Endothelial cell of umbilical vein (primary cell): ENCODE results near the gene STOML3. TPM values are rescaled to one million over a fixed set of nuclear protein-coding genes. Genes with fewer than 3 reads are reported as not detected.

Source experiments
- BruUV-seq: library from RNA; stranded (reverse); fragments of 400-500 nt; replicated peaks from 2 replicates; lab custom pipeline; 2021; lab: Mats Ljungman, UMichigan
- CTCF ChIA-PET: fragments of 300-600, 350-600 bp; sonication (Branson Sonifier 250); formaldehyde crosslinking; loops from one replicate; lab custom pipeline; 2021; ENCODE audit warnings: antibody characterized with exemption, inconsistent platforms; lab: Charles Lee
- POLR2A ChIA-PET: fragments of 300-600, 350-600 bp; sonication (Branson Sonifier 250); formaldehyde crosslinking; loops from one replicate; lab custom pipeline; 2021; ENCODE audit warnings: antibody characterized with exemption, inconsistent platforms; lab: Charles Lee
- DNase-seq: peaks from one replicate; pipeline ENCODE4 v3.0.0-alpha.2; 2011; ENCODE audit warnings: low read depth, low spot score
- FAIRE-seq: peaks from 2 replicates; lab custom pipeline; 2011; peaks lifted over from hg19 to GRCh38; lab: Jason Lieb, UNC
- H2AFZ ChIP-seq: 2 replicates; pipeline ENCODE4 v1.6.0; 2012; ENCODE audit warnings: low read depth, low read length, control low read depth, inconsistent platforms
- H3K27ac ChIP-seq: 2 replicates; pipeline ENCODE4 v1.5.1; 2011; ENCODE audit warnings: low read depth, mild to moderate bottlenecking, control low read depth, low read length, moderate library complexity; ENCODE audit not compliant: insufficient read depth
- H3K27me3 ChIP-seq, 2 experiments: 2 replicates each; pipeline versions ENCODE4 v1.6.0 to v1.6.1; 2011; ENCODE audit warnings: low read length in 2 of 2, mixed read lengths in 1 of 2; ENCODE audit not compliant: control insufficient read depth in 2 of 2, insufficient read depth in 2 of 2
- H3K36me3 ChIP-seq, 2 experiments: 2 replicates in 1 of 2; 3 replicates in 1 of 2; pipeline ENCODE4 v1.5.1; 2011; ENCODE audit warnings: low read length in 2 of 2, mild to moderate bottlenecking in 1 of 2, moderate library complexity in 1 of 2; ENCODE audit not compliant: control insufficient read depth in 2 of 2, insufficient read depth in 2 of 2; ENCODE audit errors: extremely low read depth in 1 of 2
- H3K4me1 ChIP-seq: 3 replicates; pipeline ENCODE4 v1.5.1; 2011; ENCODE audit warnings: mild to moderate bottlenecking, low read length; ENCODE audit not compliant: control insufficient read depth, insufficient read depth; ENCODE audit errors: extremely low read depth
- H3K4me2 ChIP-seq: 2 replicates; pipeline ENCODE4 v1.6.1; 2011; ENCODE audit warnings: low read length, control low read depth, mixed read lengths; ENCODE audit not compliant: insufficient read depth
- H3K4me3 ChIP-seq, 3 experiments: fragments of 200-600 bp in 1 of 3; sonication (generic), shearing (Covaris generic) in 1 of 3; replicated peaks in 1 of 3; 2 replicates each; pipeline ENCODE4 v1.5.1; 2011 to 2016; ENCODE audit warnings: control low read depth in 3 of 3, low read length in 3 of 3, mild to moderate bottlenecking in 2 of 3, inconsistent platforms in 1 of 3, low read depth in 1 of 3, moderate library complexity in 1 of 3; ENCODE audit not compliant: insufficient read depth in 1 of 3
- H3K79me2 ChIP-seq: 2 replicates; pipeline ENCODE4 v1.6.0; 2012; ENCODE audit warnings: low read length, inconsistent platforms; ENCODE audit not compliant: control insufficient read depth, insufficient read depth
- H3K9ac ChIP-seq: replicated peaks from 2 replicates; pipeline ENCODE3; 2011; ENCODE audit warnings: low read length, control low read depth; ENCODE audit not compliant: insufficient read depth; ENCODE audit errors: extremely low read depth
- H3K9me1 ChIP-seq: replicated peaks from 3 replicates; pipeline ENCODE4 v1.6.0; 2011; ENCODE audit warnings: mild to moderate bottlenecking, low read length; ENCODE audit not compliant: control insufficient read depth, insufficient read depth; ENCODE audit errors: extremely low read depth
- H3K9me3 ChIP-seq: replicated peaks from 2 replicates; pipeline ENCODE4 v1.5.1; 2012; ENCODE audit warnings: low read length, inconsistent platforms; ENCODE audit not compliant: control insufficient read depth, insufficient read depth
- H4K20me1 ChIP-seq: replicated peaks from 2 replicates; pipeline ENCODE3; 2011; ENCODE audit warnings: mild to moderate bottlenecking, low read length; ENCODE audit not compliant: control insufficient read depth, insufficient read depth; ENCODE audit errors: extremely low read depth
- EZH2 ChIP-seq: IDR thresholded peaks from 2 replicates; pipeline ENCODE4 v1.6.1; 2012; ENCODE audit warnings: borderline replicate concordance, low read depth, mild to moderate bottlenecking, moderate library complexity, low read length, inconsistent platforms; ENCODE audit not compliant: severe bottlenecking
- FOS ChIP-seq: IDR thresholded peaks from 2 replicates; pipeline ENCODE4 v1.6.1; 2011; ENCODE audit warnings: mild to moderate bottlenecking, low read length, moderate library complexity, borderline replicate concordance; ENCODE audit not compliant: insufficient read depth
- GATA2 ChIP-seq: IDR thresholded peaks from 2 replicates; pipeline ENCODE4 v1.7.0; 2011; ENCODE audit warnings: low read depth, mild to moderate bottlenecking, moderate library complexity, mixed read lengths, low read length; ENCODE audit not compliant: insufficient read length, insufficient read depth
- JUN ChIP-seq: IDR thresholded peaks from 2 replicates; pipeline ENCODE4 v1.6.1; 2011; ENCODE audit warnings: borderline replicate concordance, low read depth; ENCODE audit not compliant: insufficient read length, insufficient read depth
- MAX ChIP-seq: IDR thresholded peaks from 2 replicates; pipeline ENCODE4 v1.6.1; 2011; ENCODE audit not compliant: insufficient read depth, insufficient read length
- MYC ChIP-seq: IDR thresholded peaks from one replicate; pipeline ENCODE4 v1.6.1; 2011; ENCODE audit warnings: mild to moderate bottlenecking, low read depth, low read length
- POLR2A ChIP-seq: IDR thresholded peaks from 2 replicates; pipeline ENCODE4 v1.6.1; 2012; ENCODE audit warnings: low read depth, mild to moderate bottlenecking, control low read depth, low read length
- POLR2AphosphoS5 ChIP-seq: IDR thresholded peaks from 2 replicates; pipeline ENCODE4 v1.6.1; 2012; ENCODE audit warnings: low read depth, mild to moderate bottlenecking, control low read depth, low read length, moderate library complexity; ENCODE audit not compliant: insufficient read depth
- dilution Hi-C: fragments of 300-500 bp; cut with MboI; formaldehyde crosslinking; loops from one replicate; pipeline ENCODE4 v1.15.0; 2019; ENCODE audit warnings: low sequenced_read_pairs; ENCODE audit not compliant: extremely low pct_ligation_motif_present
- intact Hi-C: fragments of 100-400 bp; cut with micrococcal nuclease; formaldehyde crosslinking; loops from one replicate; pipeline ENCODE4 v1.10.0; 2022
- polyA plus RNA-seq, 4 experiments: library from polyadenylated mRNA; depleted of rRNA in 3 of 4; stranded (reverse) in 3 of 4; unstranded in 1 of 4; fragments of >200 nt; gene quantifications; 2 replicates each; pipeline versions ENCODE4 v1.2.1 to v1.2.3, GENCODE V29; 2011 to 2012; ENCODE audit warnings: missing spikeins in 1 of 4
- total RNA-seq: library from RNA; stranded (reverse); gene quantifications from 2 replicates; pipeline ENCODE4 v1.2.3, GENCODE V29; 2021
- TF ChIP-seq, protein P1 (sequence below), 2 donors: IDR thresholded peaks; 1 replicate in 1 of 2; 2 replicates in 1 of 2; pipeline ENCODE4 v1.5.1; 2011; ENCODE audit warnings: low read length in 2 of 2, mild to moderate bottlenecking in 2 of 2, moderate library complexity in 2 of 2, control low read depth in 1 of 2, inconsistent platforms in 1 of 2, low read depth in 1 of 2; ENCODE audit not compliant: insufficient read depth in 1 of 2; ENCODE audit errors: extremely low read depth in 1 of 2

STOML3 gene
- total and polyA plus RNA-seq, 2 donors (not counting 3 experiments of a cell fraction or from before 2014, with no cell fraction given): not detected

DNA sequence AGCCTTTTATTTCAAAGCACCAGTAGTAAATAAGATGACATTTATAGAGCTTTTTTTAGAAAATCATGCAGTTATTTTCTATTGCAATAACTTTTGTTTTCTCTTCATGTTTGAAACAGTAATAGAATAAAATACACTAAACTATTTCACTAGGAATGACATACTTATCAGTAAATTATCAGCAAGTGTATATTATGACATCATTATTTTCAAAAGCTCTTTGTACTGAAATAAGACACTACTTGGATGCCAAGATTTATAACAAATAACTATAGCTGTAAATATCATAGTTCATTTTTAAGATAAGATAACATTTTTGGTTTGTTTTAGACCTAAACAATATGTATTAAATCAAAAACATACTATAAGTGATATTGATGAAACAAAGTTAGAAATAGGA is 56.8 kb downstream of the STOML3 start:
- H3K79me2 ChIP-seq: no peaks in the 10 kb centered on the region
- FAIRE-seq: no peak
- BruUV-seq: no TSS peak
- POLR2A ChIA-PET: no interaction called here
- no peak overlapping the region for H3K4me2 ChIP-seq
- no peak overlapping the region for H2AFZ ChIP-seq
- no peaks in the 10 kb centered on the region for H3K36me3 ChIP-seq
- H3K9ac ChIP-seq: no peak overlapping the region
- no peaks in the 10 kb centered on the region for H3K27me3 ChIP-seq
- H3K4me3 ChIP-seq: no peak overlapping the region
- DNase-seq: no peak
- no peaks in the 10 kb centered on the region for H4K20me1 ChIP-seq
- dilution Hi-C loops: no loop called here
- no peaks in the 10 kb centered on the region for H3K9me1 ChIP-seq
- H3K4me1 ChIP-seq: no peaks in the 10 kb centered on the region
- no peaks in the 10 kb centered on the region for H3K9me3 ChIP-seq
- TF ChIP-seq MAX: no peak
- TF ChIP-seq JUN: no peak
- no peak for TF ChIP-seq POLR2A
- TF ChIP-seq, protein P1, sequence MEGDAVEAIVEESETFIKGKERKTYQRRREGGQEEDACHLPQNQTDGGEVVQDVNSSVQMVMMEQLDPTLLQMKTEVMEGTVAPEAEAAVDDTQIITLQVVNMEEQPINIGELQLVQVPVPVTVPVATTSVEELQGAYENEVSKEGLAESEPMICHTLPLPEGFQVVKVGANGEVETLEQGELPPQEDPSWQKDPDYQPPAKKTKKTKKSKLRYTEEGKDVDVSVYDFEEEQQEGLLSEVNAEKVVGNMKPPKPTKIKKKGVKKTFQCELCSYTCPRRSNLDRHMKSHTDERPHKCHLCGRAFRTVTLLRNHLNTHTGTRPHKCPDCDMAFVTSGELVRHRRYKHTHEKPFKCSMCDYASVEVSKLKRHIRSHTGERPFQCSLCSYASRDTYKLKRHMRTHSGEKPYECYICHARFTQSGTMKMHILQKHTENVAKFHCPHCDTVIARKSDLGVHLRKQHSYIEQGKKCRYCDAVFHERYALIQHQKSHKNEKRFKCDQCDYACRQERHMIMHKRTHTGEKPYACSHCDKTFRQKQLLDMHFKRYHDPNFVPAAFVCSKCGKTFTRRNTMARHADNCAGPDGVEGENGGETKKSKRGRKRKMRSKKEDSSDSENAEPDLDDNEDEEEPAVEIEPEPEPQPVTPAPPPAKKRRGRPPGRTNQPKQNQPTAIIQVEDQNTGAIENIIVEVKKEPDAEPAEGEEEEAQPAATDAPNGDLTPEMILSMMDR (IDR thresholded peaks at IDR 0.05; ENCODE audit: extremely low read depth in 1 of 2, insufficient read depth in 1 of 2, low read depth in 1 of 2, low read length in 2 of 2): no peak
- intact Hi-C loops: no loop called here
- no peak overlapping the region for H3K27ac ChIP-seq
- CTCF ChIA-PET: interaction anchor here (1.0 kb wide), 1 partner anchor 83 kb away, joined by 3 read pairs; no protein-coding TSS in a partner anchor

DNA sequence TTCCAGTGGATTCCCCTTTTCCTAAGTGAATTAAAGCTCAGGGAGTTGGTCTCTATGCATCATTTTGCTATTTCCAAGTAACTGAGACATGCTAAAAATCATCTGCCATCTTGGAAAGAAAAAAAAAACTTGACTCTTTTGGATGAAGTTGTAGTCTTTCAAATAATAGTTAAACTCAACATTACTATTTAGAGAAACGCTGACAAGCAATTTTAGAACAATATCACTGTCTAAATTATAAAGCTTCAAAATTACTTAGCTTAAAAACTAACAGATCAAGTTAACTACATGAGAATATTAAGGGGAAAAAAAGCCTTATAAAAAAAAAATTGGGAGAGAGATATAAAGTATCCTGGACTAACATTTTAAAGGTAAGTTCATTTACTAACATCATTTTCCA is 68.5 kb downstream of the STOML3 start:
- Histone ChIP-seq H3K27ac (no peak overlapping the region), H2AFZ (no peak overlapping the region), H3K9me1 (no peaks in the 10 kb centered on the region), H3K9me3 (no peaks in the 10 kb centered on the region), H4K20me1 (no peaks in the 10 kb centered on the region), H3K4me1 (no peaks in the 10 kb centered on the region), H3K4me2 (no peak overlapping the region), H3K9ac (no peak overlapping the region), H3K4me3 (no peak overlapping the region), H3K79me2 (no peaks in the 10 kb centered on the region), H3K36me3 (no peaks in the 10 kb centered on the region), H3K27me3 (peaks cover 4% of the 10 kb centered on the region in 2 experiments)
- no peak for FAIRE-seq
- ChIA-PET POLR2A (no interaction called here), CTCF (interaction anchor here (0.9 to 1.3 kb wide), 3 partner anchors 8 to 95 kb away, joined by 3 to 4 read pairs (median 3); no protein-coding TSS in a partner anchor)
- TF ChIP-seq POLR2A: no peak
- no peak for TF ChIP-seq POLR2AphosphoS5
- no peak for TF ChIP-seq MAX
- no peak for TF ChIP-seq JUN
- no peak for TF ChIP-seq MYC
- TF ChIP-seq FOS: no peak
- no peak for TF ChIP-seq EZH2
- TF ChIP-seq, protein P1 (IDR thresholded peaks at IDR 0.05; ENCODE audit: extremely low read depth in 1 of 2, insufficient read depth in 1 of 2, low read depth in 1 of 2, low read length in 2 of 2): no peak
- no peak for TF ChIP-seq GATA2
- intact Hi-C loops (no loop called here), dilution Hi-C loops (no loop called here)
- no TSS peak for BruUV-seq
- DNase-seq: no peak
